ENCODE data around the gene EMX1. TPM values are rescaled to one million over a fixed set of nuclear protein-coding genes. Genes with fewer than 3 reads are reported as not detected.

The EMX1 gene
- polyA plus RNA-seq, 6 donors from 2014 or later, result 0.12 TPM; not detected in 5

- peaks cover 24 to 32% (median 30%) of the 10 kb centered on the region in 3 donors for H3K4me1 Mint-ChIP-seq
- ATAC-seq (ENCODE audit: low read depth in 2 of 2), result no peak
- peak overlapping the region in 1 of 6 donors; percentile 78 for H3K27ac Mint-ChIP-seq
- H3K36me3 Mint-ChIP-seq, result peaks cover 0 to 17% of the 10 kb centered on the region in 2 donors
- H3K4me3 Mint-ChIP-seq, result peak overlapping the region in 3 of 8 donors; percentile 13 to 88 (median 48)
- peaks cover 64 to 82% (median 66%) of the 10 kb centered on the region in 3 donors for H3K27me3 Mint-ChIP-seq
- DNase-seq, result no peak
- H3K9me3 Mint-ChIP-seq, result peaks cover 0 to 8% (median 3%) of the 10 kb centered on the region in 7 donors
Measured at GRCh38 chr2:72913486-72914205, 3.7 kb upstream of the EMX1 start.

GRCh38 chr2:72914206-72914559 is 3.1 kb upstream of the EMX1 start:
- peak overlapping the region in 1 of 6 donors; percentile 78 for H3K27ac Mint-ChIP-seq
- no peak for ATAC-seq (ENCODE audit: low read depth in 2 of 2)
- H3K4me3 Mint-ChIP-seq, result peak overlapping the region in 5 of 8 donors; percentile 8 to 88 (median 83)
- peaks cover 0 to 8% (median 3%) of the 10 kb centered on the region in 7 donors for H3K9me3 Mint-ChIP-seq
- H3K36me3 Mint-ChIP-seq, result peaks cover 0 to 17% of the 10 kb centered on the region in 2 donors
- no peak for DNase-seq
- H3K4me1 Mint-ChIP-seq, result peaks cover 25 to 37% (median 30%) of the 10 kb centered on the region in 3 donors
- peaks cover 63 to 81% (median 64%) of the 10 kb centered on the region in 3 donors for H3K27me3 Mint-ChIP-seq

GRCh38 chr2:72914589-72915319 is 2.6 kb upstream of the EMX1 start:
- peaks cover 58 to 81% (median 63%) of the 10 kb centered on the region in 3 donors for H3K27me3 Mint-ChIP-seq

GRCh38 chr2:72915320-72915906 is 1.9 kb upstream of the EMX1 start:
- DNase-seq (no peak), ATAC-seq (ENCODE audit: low read depth in 2 of 2) (no peak)
- Mint-ChIP-seq H3K36me3 (peaks cover 0 to 17% of the 10 kb centered on the region in 2 donors), H3K9me3 (peaks cover 0 to 12% (median 7%) of the 10 kb centered on the region in 7 donors), H3K4me3 (peak overlapping the region; percentile 70 to 90 (median 86)), H3K27ac (peak overlapping the region in 1 of 6 donors; percentile 61), H3K27me3 (peaks cover 56 to 81% (median 60%) of the 10 kb centered on the region in 3 donors), H3K4me1 (peaks cover 26 to 45% (median 32%) of the 10 kb centered on the region in 3 donors)

More at GRCh38 chr2:72914589-72915319, 2.6 kb upstream of the EMX1 start:
- Mint-ChIP-seq H3K27ac (peak overlapping the region in 3 of 6 donors; percentile 6 to 66 (median 61)), H3K4me1 (peaks cover 25 to 43% (median 30%) of the 10 kb centered on the region in 3 donors), H3K36me3 (peaks cover 0 to 17% of the 10 kb centered on the region in 2 donors), H3K9me3 (peaks cover 0 to 12% (median 7%) of the 10 kb centered on the region in 7 donors), H3K4me3 (peak overlapping the region; percentile 70 to 90 (median 86))
- DNase-seq (no peak), ATAC-seq (ENCODE audit: low read depth in 2 of 2) (no peak)

GRCh38 chr2:72915907-72916742 is 1.2 kb upstream of the EMX1 start:
- Mint-ChIP-seq H3K36me3 (peaks cover 0 to 17% of the 10 kb centered on the region in 2 donors), H3K4me3 (peak overlapping the region; percentile 82 to 90 (median 86)), H3K27me3 (peaks cover 54 to 79% (median 59%) of the 10 kb centered on the region in 3 donors), H3K9me3 (peaks cover 0 to 12% (median 7%) of the 10 kb centered on the region in 7 donors), H3K4me1 (peaks cover 28 to 46% (median 36%) of the 10 kb centered on the region in 3 donors), H3K27ac (peak overlapping the region in 2 of 6 donors; percentile 61 to 70)
- ATAC-seq (ENCODE audit: low read depth in 2 of 2) (peak; percentile 59 to 62), DNase-seq (no peak)

- Mint-ChIP-seq H3K36me3 (peaks cover 0 to 17% of the 10 kb centered on the region in 2 donors), H3K27me3 (peaks cover 53 to 79% (median 55%) of the 10 kb centered on the region in 3 donors), H3K4me3 (peak overlapping the region; percentile 80 to 90 (median 86)), H3K9me3 (peaks cover 0 to 12% (median 7%) of the 10 kb centered on the region in 7 donors), H3K27ac (peak overlapping the region in 3 of 6 donors; percentile 23 to 87 (median 70)), H3K4me1 (peaks cover 28 to 46% (median 36%) of the 10 kb centered on the region in 3 donors)
- ATAC-seq (ENCODE audit: low read depth in 2 of 2), result no peak
- DNase-seq, result no peak
Measured at GRCh38 chr2:72916743-72917137, 579 bp upstream of the EMX1 start.

GRCh38 chr2:72917877-72918553 is 696 bp downstream of the EMX1 start:
- H3K27ac Mint-ChIP-seq, result no peak overlapping the region
- DNase-seq (no peak), ATAC-seq (ENCODE audit: low read depth in 2 of 2) (peak in 1 of 2 donors; percentile 18)
- H3K4me1 Mint-ChIP-seq, result peaks cover 28 to 46% (median 36%) of the 10 kb centered on the region in 3 donors
- peaks cover 0 to 24% of the 10 kb centered on the region in 2 donors for H3K36me3 Mint-ChIP-seq
- peaks cover 0 to 12% (median 7%) of the 10 kb centered on the region in 7 donors for H3K9me3 Mint-ChIP-seq
- peaks cover 53 to 82% (median 55%) of the 10 kb centered on the region in 3 donors for H3K27me3 Mint-ChIP-seq
- H3K4me3 Mint-ChIP-seq, result peak overlapping the region in 6 of 8 donors; percentile 50 to 82 (median 74)

GRCh38 chr2:72919414-72920317 is 2.3 kb downstream of the EMX1 start:
- no peak for ATAC-seq (ENCODE audit: low read depth in 2 of 2)

GRCh38 chr2:72920318-72921087 is 3.2 kb downstream of the EMX1 start:
- H3K27ac Mint-ChIP-seq, result peak overlapping the region in 1 of 6 donors; percentile 34
- peak; percentile 22 to 24 for ATAC-seq (ENCODE audit: low read depth in 2 of 2)
- peaks cover 45 to 81% (median 48%) of the 10 kb centered on the region in 3 donors for H3K27me3 Mint-ChIP-seq

More at GRCh38 chr2:72919414-72920317, 2.3 kb downstream of the EMX1 start:
- H3K36me3 Mint-ChIP-seq, result peaks cover 0 to 8% of the 10 kb centered on the region in 2 donors
- H3K27ac Mint-ChIP-seq, result peak overlapping the region in 3 of 6 donors; percentile 7 to 38 (median 22)
- peaks cover 15 to 40% (median 40%) of the 10 kb centered on the region in 3 donors for H3K4me1 Mint-ChIP-seq
- H3K27me3 Mint-ChIP-seq, result peaks cover 44 to 81% (median 49%) of the 10 kb centered on the region in 3 donors
- DNase-seq, result no peak
- H3K9me3 Mint-ChIP-seq, result peaks cover 0 to 7% (median 0%) of the 10 kb centered on the region in 7 donors
- peak overlapping the region; percentile 15 to 83 (median 77) for H3K4me3 Mint-ChIP-seq

GRCh38 chr2:72921088-72921851 is 4.0 kb downstream of the EMX1 start:
- no peak for ATAC-seq (ENCODE audit: low read depth in 2 of 2)
- Mint-ChIP-seq H3K27ac (no peak overlapping the region), H3K36me3 (peaks cover 0 to 8% of the 10 kb centered on the region in 2 donors), H3K9me3 (peaks cover 0 to 7% (median 0%) of the 10 kb centered on the region in 7 donors), H3K4me1 (peaks cover 14 to 35% (median 26%) of the 10 kb centered on the region in 3 donors), H3K4me3 (peak overlapping the region in 4 of 8 donors; percentile 10 to 83 (median 56)), H3K27me3 (peaks cover 50 to 78% (median 51%) of the 10 kb centered on the region in 3 donors)
- DNase-seq, result no peak

More at GRCh38 chr2:72920318-72921087, 3.2 kb downstream of the EMX1 start:
- Mint-ChIP-seq H3K9me3 (peaks cover 0 to 7% (median 0%) of the 10 kb centered on the region in 7 donors), H3K4me1 (peaks cover 14 to 35% (median 32%) of the 10 kb centered on the region in 3 donors), H3K4me3 (peak overlapping the region; percentile 67 to 89 (median 82)), H3K36me3 (peaks cover 0 to 8% of the 10 kb centered on the region in 2 donors)
- DNase-seq, result no peak
